Forelimb muscle (tissue), 1 donor: ENCODE results near the gene PKP3. TPM values are rescaled to one million over a fixed set of nuclear protein-coding genes. Genes with fewer than 3 reads are reported as not detected.

ENCODE experiments used
- DNase-seq: peaks from one replicate; pipeline ENCODE4 v3.0.0-alpha.2; 2013; ENCODE audit warnings: low read depth
- polyA plus RNA-seq: library from polyadenylated mRNA; unstranded; fragments of 120-200 nt; gene quantifications from one replicate; pipeline ENCODE4 v1.2.1, GENCODE V29; 2013; ENCODE audit not compliant: insufficient read length

The PKP3 gene
- polyA plus RNA-seq, 1 donor, result 0.16 TPM

DNA sequence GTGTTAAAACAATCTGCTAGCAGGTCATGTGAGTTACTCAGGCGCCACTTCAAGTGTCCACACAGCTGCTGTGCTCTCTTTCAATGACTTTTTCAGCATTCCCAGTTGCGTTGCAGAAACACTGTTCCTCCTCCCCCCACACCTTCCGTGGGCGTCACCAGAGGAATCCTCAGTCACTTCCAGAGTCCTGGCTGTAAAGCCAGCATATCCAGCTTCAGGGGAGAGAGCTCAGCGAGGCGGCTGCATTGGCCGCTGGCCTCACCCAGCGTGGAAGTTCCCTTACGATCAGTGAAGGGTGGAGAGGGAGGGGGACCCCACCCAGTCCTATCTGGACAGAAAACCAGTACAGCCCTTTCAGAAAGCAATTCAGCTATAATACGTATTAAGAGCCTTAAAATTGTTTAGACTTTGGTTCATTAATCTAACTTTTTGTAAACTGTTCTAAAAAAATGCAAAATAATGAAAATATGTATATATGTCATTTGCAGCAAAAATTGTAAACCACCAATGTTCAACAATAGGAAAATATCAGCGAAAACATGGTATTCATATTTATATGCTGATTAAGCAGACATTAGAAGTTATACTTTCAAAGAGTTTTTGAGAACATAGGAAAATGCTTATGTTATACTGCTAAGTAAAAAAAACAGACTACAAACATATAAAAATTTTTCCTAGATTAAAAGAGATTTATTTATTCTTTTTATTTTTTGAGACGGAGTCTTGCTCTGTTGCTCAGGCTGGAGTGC, 50.6 kb downstream of the PKP3 start:
- no peak for DNase-seq

DNA sequence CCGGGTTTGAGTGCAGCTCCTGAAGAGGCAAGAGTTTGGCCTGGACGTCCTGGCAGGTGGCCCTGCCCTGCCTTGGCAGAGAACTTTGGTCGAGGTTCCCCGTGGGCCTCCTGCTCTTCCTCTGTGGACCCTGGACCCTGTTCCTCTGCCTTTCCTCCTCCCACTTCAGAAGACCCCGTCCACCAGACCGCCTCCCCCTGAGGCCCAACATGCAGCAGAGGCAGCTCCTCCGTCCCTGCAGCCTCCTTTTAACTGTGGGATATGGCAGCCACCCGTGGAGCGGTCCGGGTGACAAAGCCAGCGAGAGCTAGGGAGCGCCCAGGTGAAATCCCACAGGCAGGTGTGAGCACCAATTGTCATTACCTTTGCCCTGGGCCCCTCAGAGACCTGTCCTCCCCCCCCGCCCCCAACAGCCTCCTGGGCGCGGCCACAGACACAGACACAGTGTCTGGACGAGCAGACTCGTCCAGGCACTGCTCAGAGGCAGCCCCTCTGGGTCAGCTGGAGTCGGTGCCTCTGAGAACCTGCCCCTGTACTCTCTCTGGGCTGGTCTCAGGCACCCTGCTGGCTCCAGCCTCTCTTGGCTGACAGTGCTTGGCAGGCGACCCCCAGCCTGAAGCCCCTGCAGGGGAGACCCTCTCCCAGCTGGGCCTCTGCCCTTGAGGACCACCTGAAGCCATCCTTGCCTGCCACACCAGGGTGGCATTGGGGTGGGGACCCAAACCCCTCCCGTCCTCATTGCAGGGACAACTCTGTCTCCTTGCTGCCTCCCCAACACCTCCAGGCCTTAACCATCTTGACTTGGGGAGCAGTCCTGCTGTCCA, 52.0 kb downstream of the PKP3 start:
- no peak for DNase-seq

- no peak for DNase-seq
These were observed 52.9 kb downstream of the PKP3 start for GRCh38 chr11:446891-447290.

DNA sequence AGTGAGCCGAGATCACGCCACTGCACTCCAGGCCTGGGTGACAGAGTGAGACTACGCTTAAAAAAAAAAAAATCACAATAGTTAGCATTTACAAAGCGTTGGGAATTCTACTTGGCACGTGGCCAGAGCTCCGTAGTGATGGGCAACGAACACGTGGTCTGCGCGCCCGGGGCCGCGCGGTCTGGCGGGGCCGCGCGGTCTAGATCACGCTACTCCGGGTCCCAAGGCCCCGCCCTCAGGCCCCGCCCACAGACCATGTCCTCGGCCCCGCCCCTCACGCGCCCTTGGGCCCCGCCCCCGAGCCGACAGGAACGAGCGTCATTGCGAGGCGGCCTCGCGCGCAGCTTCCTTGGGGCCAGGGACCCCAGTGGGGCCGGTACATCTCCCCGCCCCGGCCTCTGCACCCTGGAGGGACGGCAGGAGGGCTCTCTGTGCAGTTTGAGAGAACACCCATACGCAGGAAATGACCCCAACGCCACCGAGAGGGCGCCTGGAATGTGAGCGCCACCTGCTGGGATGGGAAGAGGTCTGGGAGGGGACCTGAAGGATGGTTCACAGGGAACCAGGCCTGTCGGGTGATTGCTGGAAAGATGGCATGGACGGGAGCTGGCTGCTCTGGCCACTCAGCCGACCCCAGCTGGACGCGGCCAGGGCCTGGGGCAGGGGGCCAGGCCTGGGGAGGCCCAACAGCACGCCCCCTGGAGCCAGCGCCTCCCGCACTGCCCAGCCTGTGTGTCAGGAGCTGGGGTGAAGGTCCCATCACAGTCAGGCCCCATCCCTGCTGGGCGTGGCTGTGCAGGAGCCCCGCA, 54.1 kb downstream of the PKP3 start:
- peak; percentile 58 for DNase-seq

GRCh38 chr11:449889-450808, 56.1 kb downstream of the PKP3 start, which contains the start of gene PTDSS2:
TSS of gene PTDSS2 (plus strand) at chr11:450279. CDS start at chr11:450456, 177 bp downstream.
- peak; percentile 89 for DNase-seq

DNA sequence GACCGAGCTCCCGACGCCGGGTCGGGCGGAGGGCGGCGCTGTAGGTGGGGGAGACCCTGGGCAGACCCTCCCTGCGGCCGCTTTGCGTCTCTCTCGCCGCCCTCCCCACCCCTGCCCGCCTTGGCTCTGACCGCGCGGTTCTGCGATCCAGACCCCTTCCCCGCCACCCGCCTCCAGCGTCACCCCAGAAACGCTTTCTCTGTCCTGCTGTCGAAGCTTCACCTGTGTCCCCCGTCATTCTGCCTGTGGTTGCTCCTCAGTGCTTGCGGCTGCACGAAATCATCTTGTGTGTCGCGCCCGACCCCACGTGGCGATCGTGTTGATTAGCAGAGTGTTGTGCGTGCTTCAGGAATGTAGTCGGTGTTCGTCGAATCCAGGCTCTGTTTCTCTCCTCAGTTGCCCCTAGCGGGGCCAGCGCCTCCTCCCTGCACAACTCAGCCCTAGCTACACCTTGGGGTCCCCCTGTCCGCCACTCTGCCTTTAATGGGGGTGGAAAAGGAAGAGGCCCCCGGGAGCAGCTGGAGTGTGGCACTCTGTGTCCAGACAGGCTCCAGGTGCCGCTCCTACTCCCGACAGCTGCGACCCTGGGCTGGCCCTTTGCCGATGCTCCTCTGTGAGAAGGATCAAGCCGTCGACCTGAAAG, 56.9 kb downstream of the PKP3 start:
- DNase-seq, result no peak

DNA sequence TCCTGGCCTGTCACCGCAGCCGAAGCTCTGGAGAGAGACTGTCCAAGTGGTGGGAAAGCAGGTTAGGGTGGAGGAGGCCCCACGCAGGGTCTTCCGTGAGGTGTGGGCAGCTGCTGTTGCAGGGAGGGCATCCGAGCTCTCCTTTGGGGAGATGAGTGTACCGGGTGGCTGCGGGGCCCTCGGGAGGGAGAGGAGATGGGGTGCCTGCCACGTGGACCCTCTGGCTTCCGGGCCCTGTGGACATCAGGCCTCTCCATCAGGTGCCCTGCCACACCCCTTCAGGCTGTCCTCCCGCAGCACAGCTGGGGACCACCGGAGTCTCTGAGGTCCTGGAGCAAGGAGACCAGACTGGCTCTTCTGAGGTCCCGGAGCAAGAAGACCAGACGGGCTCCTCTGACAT, 57.7 kb downstream of the PKP3 start:
- DNase-seq, result no peak

DNA sequence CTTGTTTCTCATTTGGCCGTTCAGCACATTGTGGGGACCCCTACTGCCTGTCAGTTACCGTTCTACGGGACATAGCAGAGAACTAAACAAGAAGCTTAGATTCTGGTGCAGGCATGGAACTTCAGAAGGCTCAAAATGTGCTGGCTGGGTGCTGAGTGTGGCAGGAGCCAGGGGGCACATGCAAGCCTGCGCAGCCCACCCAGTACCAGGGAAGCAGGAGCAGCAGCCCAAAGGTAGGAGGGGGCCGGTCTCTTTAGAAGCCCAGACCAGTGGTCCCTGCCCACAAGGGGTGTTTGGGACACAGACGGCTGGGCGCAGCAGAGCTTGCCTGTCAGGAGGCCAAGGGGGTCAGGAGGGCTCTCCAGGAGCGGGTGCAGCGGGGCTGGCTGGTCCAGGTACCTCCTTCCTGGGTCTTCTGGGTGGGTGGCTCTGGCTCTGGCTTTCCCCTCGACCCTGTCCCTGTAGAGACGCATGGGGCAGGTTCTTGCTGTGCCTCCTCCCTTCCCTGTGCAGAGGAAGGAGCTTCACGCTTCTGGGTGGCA, 58.3 kb downstream of the PKP3 start:
- DNase-seq, result no peak

DNA sequence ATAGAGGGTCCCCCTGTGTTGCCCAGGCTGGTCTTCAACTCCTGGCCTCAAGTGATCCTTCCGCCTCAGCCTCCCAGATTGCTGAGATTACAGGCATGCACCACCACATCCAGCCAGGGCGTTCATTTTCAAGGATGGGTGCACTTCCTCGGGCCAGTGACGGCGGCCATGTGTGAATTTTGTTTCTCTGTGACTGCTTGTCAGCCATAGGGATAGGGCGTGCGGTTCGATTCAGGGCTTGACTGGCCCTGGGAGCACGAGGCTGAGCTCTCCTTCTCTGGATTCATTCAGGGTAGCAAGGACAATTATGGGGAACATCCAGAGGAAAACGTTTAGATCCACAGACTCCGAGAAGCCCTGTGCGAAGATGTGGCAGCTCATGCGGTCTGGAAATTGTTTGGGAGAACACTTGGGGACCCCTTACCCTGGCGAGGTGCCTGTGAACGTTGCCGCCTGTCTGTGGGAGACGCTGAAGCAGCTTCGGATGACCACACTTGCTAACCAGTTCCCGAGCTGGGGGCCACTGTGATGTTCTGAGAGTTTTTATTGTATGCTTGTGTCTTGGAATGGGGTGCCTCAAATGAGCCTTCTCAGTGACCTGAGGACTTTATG, 59.0 kb downstream of the PKP3 start:
- DNase-seq, result no peak

- DNase-seq, result no peak
These were observed 59.6 kb downstream of the PKP3 start for GRCh38 chr11:453564-453963.

DNA sequence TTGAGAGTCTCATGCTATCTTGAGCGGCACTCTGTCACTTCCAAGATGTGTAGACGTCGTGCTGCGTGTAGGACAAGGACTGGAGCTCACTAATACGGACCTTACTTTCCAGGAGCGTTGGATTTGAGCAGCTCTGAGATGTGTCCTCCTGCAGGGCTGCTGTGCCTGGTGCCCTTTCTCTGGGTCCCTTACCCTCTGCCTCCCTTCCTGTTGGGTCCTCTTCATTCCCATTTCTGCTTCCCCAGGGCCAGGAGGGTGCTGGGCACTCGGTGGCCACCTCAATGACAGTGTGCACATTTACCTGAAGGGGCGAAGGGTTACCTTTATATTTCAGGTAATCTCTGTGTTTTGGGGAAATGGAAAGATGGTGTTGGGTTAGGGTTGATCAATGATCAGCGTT, 60.0 kb downstream of the PKP3 start:
- DNase-seq, result no peak

Other genes starting within 250 kb of the PKP3 start
- 0.34 TPM for gene SCGB1C1, start 201.1 kb upstream of the PKP3 start, polyA plus RNA-seq
- gene BET1L, start 186.8 kb upstream of the PKP3 start, polyA plus RNA-seq, result 28.1 TPM
- gene RIC8A, start 186.5 kb upstream of the PKP3 start, polyA plus RNA-seq, result 60.2 TPM
- gene SIRT3, start 157.9 kb upstream of the PKP3 start, polyA plus RNA-seq, result 24.4 TPM
- gene PSMD13, start 157.2 kb upstream of the PKP3 start, polyA plus RNA-seq, result 90.1 TPM
- gene NLRP6, start 115.8 kb upstream of the PKP3 start, polyA plus RNA-seq, result not detected
- gene PGGHG, start 105.1 kb upstream of the PKP3 start, polyA plus RNA-seq, result 5.2 TPM
- not detected for gene IFITM5, start 94.7 kb upstream of the PKP3 start, polyA plus RNA-seq
- 47.5 TPM for gene IFITM2, start 86.4 kb upstream of the PKP3 start, polyA plus RNA-seq
- 12.2 TPM for gene IFITM1, start 80.2 kb upstream of the PKP3 start, polyA plus RNA-seq
- 250 TPM for gene IFITM3, start 73.3 kb upstream of the PKP3 start, polyA plus RNA-seq
- gene B4GALNT4, start 24.7 kb upstream of the PKP3 start, polyA plus RNA-seq, result 11.4 TPM
- 11.6 TPM for gene SIGIRR, start 20.8 kb downstream of the PKP3 start, polyA plus RNA-seq
- gene ANO9, start 47.8 kb downstream of the PKP3 start, polyA plus RNA-seq, result 0.20 TPM
- gene PTDSS2, start 56.1 kb downstream of the PKP3 start, polyA plus RNA-seq, result 33.3 TPM
- 85.0 TPM for gene RNH1, start 113.0 kb downstream of the PKP3 start, polyA plus RNA-seq
- gene HRAS, start 141.4 kb downstream of the PKP3 start, polyA plus RNA-seq, result 120 TPM
- 7.3 TPM for gene LRRC56, start 143.3 kb downstream of the PKP3 start, polyA plus RNA-seq
- 0.52 TPM for gene LMNTD2, start 166.5 kb downstream of the PKP3 start, polyA plus RNA-seq
- gene RASSF7, start 166.8 kb downstream of the PKP3 start, polyA plus RNA-seq, result 1.8 TPM
- gene PHRF1, start 182.3 kb downstream of the PKP3 start, polyA plus RNA-seq, result 18.4 TPM
- gene IRF7, start 221.7 kb downstream of the PKP3 start, polyA plus RNA-seq, result 14.9 TPM
- gene CDHR5, start 230.7 kb downstream of the PKP3 start, polyA plus RNA-seq, result 1.9 TPM
- 97.2 TPM for gene SCT, start 233.0 kb downstream of the PKP3 start, polyA plus RNA-seq
- gene DRD4, start 243.1 kb downstream of the PKP3 start, polyA plus RNA-seq, result 1.1 TPM